GM18508 (cell line): Measurements from ENCODE around the gene SURF4.
"Not testable (repeated sequence)": the region's sequence is repeated elsewhere in the genome, so short reads cannot be mapped to it uniquely, and the experiment has no call there.

Experiments used
- ATAC-seq: cut with Tn5 transposase; IDR thresholded peaks from one replicate; pipeline ENCODE4 v1.9.1; 2021; ENCODE audit warnings: moderate number of reproducible peaks; ENCODE audit not compliant: insufficient read depth, unreplicated experiment

The SURF4 gene

DNA sequence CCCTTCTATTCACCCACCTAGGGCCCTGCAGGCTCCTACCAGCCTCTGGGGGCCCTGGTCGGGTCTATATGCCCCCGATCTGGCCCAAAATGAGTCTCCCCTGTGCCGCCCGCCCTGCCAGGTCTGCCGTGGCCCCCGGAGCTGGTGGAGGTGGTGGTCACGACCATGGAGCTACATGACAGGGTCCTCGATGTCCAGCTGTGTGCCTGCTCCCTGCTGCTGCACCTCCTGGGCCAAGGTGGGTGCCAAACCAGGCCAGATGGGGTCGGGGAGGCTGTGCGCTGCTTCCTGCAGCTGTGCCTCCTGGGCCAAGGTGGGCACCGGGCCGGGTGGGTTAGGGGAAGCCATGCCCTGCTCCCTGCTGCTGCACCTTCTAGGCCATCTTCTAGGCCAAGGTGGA, 24.4 kb upstream of the SURF4 start:
- ATAC-seq, result no peak

GRCh38 chr9:133397895-133398294, 22.0 kb upstream of the SURF4 start:
- ATAC-seq, result no peak

GRCh38 chr9:133397370-133397769, 21.5 kb upstream of the SURF4 start:
- ATAC-seq, result no peak

GRCh38 chr9:133396952-133397351, 21.1 kb upstream of the SURF4 start:
- no peak for ATAC-seq

- no peak for ATAC-seq
Measured at GRCh38 chr9:133394687-133395271, 18.9 kb upstream of the SURF4 start.

GRCh38 chr9:133393399-133393798, 17.5 kb upstream of the SURF4 start:
- ATAC-seq, result no peak

DNA sequence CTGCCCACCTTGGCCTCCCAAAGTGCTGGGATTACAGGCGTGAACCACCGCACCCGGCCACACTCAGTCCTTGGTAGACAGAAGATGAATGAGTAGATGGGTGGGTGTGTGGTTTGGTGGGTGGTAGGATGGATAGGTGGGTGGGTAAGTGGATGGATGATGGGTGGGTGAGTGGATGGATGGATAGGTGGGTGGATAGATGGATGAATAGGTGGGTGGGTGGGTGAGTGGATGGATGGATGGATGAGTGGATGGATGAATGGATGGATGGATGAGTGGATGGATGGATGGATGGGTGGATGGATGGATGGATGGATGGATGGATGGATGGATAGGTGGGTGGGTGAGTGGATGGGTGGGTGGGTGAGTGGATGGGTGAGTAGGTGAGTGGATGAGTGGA, 16.4 kb upstream of the SURF4 start:
- not testable (repeated sequence) for ATAC-seq

DNA sequence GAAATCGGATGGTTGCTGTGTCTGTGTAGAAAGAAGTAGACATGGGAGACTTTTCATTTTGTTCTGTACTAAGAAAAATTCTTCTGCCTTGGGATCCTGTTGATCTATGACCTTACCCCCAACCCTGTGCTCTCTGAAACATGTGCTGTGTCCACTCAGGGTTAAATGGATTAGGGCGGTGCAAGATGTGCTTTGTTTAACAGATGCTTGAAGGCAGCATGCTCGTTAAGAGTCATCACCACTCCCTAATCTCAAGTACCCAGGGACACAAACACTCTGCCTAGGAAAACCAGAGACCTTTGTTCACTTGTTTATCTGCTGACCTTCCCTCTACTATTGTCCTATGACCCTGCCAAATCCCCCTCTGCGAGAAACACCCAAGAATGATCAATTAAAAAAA, 15.6 kb upstream of the SURF4 start:
- ATAC-seq, result not testable (repeated sequence)

GRCh38 chr9:133390713-133391112, 14.9 kb upstream of the SURF4 start:
- no peak for ATAC-seq

GRCh38 chr9:133389562-133389961, 13.7 kb upstream of the SURF4 start:
- ATAC-seq, result no peak

- ATAC-seq, result no peak
Measured at GRCh38 chr9:133389025-133389557, 13.2 kb upstream of the SURF4 start.

DNA sequence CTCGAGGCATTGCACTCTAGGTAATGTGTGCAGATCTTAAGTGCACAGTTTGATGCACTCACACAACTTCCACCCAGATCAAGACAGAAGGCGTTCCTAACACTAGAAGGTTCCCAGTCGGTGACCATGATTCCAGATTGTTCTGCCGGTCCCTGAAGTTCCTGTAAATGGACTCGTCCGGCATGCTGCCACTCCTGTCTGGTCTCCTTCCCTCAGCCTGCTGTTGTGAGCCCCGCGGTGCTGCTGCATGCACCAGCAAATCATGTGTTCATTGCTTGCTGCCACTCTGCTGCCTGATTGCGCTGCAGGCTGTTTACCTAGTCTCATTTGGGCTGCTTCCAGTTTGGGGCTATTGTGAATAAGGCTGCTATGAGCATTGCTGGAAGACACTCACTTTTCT, 11.8 kb upstream of the SURF4 start:
- ATAC-seq, result no peak

DNA sequence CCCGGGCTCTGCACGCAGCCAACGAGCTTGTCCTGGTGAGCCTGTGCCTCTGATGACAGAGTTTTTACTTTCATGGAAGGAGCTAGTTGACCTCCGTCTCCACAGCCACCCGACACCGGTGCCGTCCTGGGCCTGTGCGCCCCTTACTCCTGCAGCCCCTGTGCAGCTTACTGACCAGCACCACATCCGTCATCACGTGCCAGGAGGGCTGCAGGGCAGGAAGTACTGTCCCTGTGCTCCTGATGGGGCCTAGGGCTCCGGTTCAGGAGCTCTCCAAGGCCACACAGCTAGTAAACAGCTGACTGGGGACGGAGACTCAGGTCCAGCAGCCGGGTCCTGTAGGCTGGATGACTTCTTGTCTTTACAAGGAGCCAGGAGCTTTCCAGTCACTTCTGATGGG, 10.5 kb upstream of the SURF4 start:
- no peak for ATAC-seq

GRCh38 chr9:133385452-133385851, 9.6 kb upstream of the SURF4 start:
- no peak for ATAC-seq

DNA sequence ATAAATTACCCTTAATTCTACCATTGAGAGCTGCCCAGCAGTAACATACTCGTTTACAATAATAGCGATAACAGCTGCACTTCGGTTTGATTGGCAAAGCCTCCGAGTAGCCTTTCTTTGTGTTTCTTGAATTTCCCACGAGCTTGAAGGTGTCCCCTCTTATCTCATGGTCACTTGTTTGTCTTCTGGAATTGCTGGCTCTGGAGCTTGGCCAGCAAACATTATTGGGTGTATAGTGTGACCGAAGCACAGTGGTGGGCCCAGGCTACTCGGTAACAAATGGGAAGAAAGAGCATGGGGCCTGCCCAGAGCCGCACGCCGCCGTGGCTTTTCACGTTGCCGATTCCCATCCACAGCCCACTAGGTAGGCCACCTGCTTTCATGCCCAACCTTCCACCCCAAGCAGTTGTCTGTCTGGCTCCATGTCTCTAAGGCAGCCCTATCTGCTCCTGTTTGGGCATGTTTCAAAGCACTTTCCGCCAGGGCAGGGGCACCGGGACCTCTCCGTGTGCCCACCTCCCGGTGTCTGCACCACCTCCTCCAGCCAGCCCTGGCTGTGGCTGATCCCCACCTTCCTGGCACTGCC, 9.0 kb upstream of the SURF4 start:
- no peak for ATAC-seq

DNA sequence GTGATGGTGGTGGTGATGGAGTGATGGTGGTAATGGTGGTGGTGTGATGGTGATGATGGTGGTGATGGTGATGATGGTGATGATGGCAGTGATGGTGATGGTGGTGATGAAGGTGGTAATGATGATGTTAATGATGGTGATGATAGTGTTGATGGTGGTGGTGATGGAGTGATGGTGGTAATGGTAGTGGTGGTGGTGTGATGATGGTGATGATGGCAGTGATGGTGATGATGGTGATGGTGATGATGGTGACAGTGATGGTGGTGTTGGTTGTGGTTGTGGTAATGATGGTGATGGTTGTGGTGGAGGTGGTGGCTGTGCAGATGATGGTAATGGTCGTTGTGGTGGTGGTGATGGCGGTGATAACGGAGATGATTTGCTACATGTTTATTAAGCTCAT, 7.6 kb upstream of the SURF4 start:
- ATAC-seq, result no peak

DNA sequence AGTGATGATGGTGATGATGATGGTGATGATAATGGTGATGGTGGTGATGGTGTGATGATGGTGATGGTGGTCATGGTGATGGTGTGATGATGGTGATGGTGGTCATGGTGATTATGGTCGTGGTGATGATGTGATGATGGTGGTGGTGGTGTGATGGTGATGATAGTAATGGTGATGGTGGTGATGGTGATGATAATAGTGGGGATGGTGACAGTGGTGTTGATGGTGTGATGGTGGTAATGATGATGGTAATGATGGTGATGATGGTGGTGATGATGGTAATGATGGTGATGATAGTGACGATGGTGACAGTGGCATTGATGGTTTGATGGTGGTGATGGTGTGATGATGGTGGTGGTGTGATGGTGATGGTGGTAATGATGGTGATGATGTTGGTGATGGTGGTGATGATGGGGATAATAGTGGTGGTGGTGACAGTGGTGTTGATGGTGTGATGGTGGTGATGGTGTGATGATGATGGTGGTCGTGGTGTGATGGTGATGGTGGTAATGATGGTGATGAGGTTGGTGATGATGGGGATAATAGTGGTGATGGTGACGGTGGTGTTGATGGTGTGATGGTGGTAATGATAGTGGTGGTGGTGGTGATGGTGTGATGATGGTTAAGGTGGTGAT, 6.8 kb upstream of the SURF4 start:
- ATAC-seq, result no peak

- no peak for ATAC-seq
Measured at GRCh38 chr9:133380734-133381133, 4.9 kb upstream of the SURF4 start.

DNA sequence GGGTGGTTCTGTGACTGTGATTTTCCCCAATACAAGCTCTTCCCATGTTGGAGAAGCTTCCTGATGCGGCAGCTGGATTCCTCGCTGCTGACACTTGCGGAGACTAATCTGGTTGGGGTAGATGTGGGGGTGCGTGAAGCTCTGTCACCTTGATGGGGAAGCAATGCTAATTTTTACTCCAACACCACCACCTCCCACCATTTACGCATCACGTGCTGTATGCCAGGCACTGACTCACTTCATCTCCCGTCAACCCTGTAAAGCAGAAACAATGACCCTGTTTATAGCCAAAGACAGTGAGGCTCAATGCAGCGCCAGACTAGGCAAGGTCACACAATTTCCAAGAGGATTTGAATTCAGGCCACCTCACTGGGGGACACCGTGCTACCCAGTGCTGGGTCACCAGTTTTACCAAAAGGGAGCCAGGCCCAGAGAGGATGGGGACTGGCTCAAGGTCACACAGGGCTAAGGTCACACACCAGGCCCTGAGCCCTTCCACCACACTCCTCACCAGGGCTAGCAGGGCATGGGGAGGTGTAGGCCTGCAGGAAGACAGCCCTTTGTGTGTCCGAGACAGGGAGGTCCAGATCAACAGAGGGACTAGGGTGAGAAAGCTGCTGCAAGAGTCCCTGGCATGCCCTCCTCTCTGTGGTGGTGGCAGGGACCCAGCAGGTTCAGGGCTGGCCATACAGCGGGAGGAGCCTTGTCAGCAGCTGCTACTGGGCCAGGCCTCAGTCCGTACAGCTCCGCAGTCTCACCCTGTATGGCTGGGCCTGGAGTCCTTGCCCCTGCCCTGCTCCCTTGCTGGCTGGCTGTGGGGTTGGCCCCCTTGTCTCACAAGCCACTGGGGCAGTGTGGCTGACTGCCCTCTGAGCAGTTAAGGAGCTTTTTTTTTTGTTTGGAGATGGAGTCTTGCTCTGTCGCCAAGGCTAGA, 3.6 kb upstream of the SURF4 start:
- no peak for ATAC-seq

GRCh38 chr9:133378408-133378962, 2.6 kb upstream of the SURF4 start:
- no peak for ATAC-seq
